Measurements from ENCODE around the gene ST3GAL2. TPM values are rescaled to one million over a fixed set of nuclear protein-coding genes. Genes with fewer than 3 reads are reported as not detected.
A peak's percentile ranks its signal among the peaks of the same experiment; 100 is the strongest.

ST3GAL2 gene
- total RNA-seq, 1 donor from 2014 or later = 71.9 TPM

GRCh38 chr16:70429888-70430666 lies 8.8 kb downstream of the ST3GAL2 start:
- no peak for TF ChIP-seq CTCF (IDR thresholded peaks at IDR 0.05)

GRCh38 chr16:70428178-70428998 lies 10.5 kb downstream of the ST3GAL2 start:
- Mint-ChIP-seq H3K27ac (ENCODE audit: unreplicated experiment) (peak overlapping the region; percentile 99), H3K36me3 (ENCODE audit: low read depth) (no peaks in the 10 kb centered on the region), H3K27me3 (ENCODE audit: low read depth) (no peaks in the 10 kb centered on the region), H3K4me3 (ENCODE audit: unreplicated experiment) (peak overlapping the region; percentile 45), H3K4me1 (ENCODE audit: low read depth) (peaks cover 60% of the 10 kb centered on the region), H3K9me3 (ENCODE audit: low read depth) (no peaks in the 10 kb centered on the region)
- DNase-seq (ENCODE audit: low spot score) = no peak
- TF ChIP-seq CTCF (IDR thresholded peaks at IDR 0.05) = no peak

More at GRCh38 chr16:70429888-70430666, 8.8 kb downstream of the ST3GAL2 start:
- Mint-ChIP-seq H3K27ac (ENCODE audit: unreplicated experiment) (peak overlapping the region; percentile 75), H3K9me3 (ENCODE audit: low read depth) (no peaks in the 10 kb centered on the region), H3K36me3 (ENCODE audit: low read depth) (no peaks in the 10 kb centered on the region), H3K4me1 (ENCODE audit: low read depth) (peaks cover 74% of the 10 kb centered on the region), H3K4me3 (ENCODE audit: unreplicated experiment) (no peak overlapping the region), H3K27me3 (ENCODE audit: low read depth) (no peaks in the 10 kb centered on the region)
- DNase-seq (ENCODE audit: low spot score) = no peak

- Mint-ChIP-seq H3K4me3 (ENCODE audit: unreplicated experiment) (peak overlapping the region; percentile 45), H3K36me3 (ENCODE audit: low read depth) (no peaks in the 10 kb centered on the region), H3K27me3 (ENCODE audit: low read depth) (no peaks in the 10 kb centered on the region), H3K27ac (ENCODE audit: unreplicated experiment) (peak overlapping the region; percentile 99), H3K4me1 (ENCODE audit: low read depth) (peaks cover 60% of the 10 kb centered on the region), H3K9me3 (ENCODE audit: low read depth) (no peaks in the 10 kb centered on the region)
- DNase-seq (ENCODE audit: low spot score) = no peak
- no peak for TF ChIP-seq CTCF (IDR thresholded peaks at IDR 0.05)
Observed at GRCh38 chr16:70427786-70428177, 11.1 kb downstream of the ST3GAL2 start.

GRCh38 chr16:70422543-70422942 lies 16.4 kb downstream of the ST3GAL2 start:
- no peak for TF ChIP-seq CTCF (IDR thresholded peaks at IDR 0.05)
- Mint-ChIP-seq H3K27me3 (ENCODE audit: low read depth) (no peaks in the 10 kb centered on the region), H3K9me3 (ENCODE audit: low read depth) (no peaks in the 10 kb centered on the region), H3K4me3 (ENCODE audit: unreplicated experiment) (no peak overlapping the region), H3K4me1 (ENCODE audit: low read depth) (peaks cover 25% of the 10 kb centered on the region), H3K27ac (ENCODE audit: unreplicated experiment) (no peak overlapping the region), H3K36me3 (ENCODE audit: low read depth) (peaks cover 2% of the 10 kb centered on the region)
- no peak for DNase-seq (ENCODE audit: low spot score)

Data from chondrocyte (in vitro differentiated cells).